ENCODE data around the gene PTPRN2.
"Not testable (repeated sequence)": the region's sequence is repeated elsewhere in the genome, so short reads cannot be mapped to it uniquely, and the experiment has no call there.

The PTPRN2 gene

GRCh38 chr7:157927313-157927925, 660.2 kb downstream of the PTPRN2 start:
- no peak for DNase-seq

- DNase-seq: no peak
These were observed 661.0 kb downstream of the PTPRN2 start for GRCh38 chr7:157926521-157927150.

- DNase-seq: no peak
These were observed 661.5 kb downstream of the PTPRN2 start for GRCh38 chr7:157926107-157926506.

- DNase-seq: no peak
These were observed 662.2 kb downstream of the PTPRN2 start for GRCh38 chr7:157925383-157925875.

- no peak for DNase-seq
These were observed 663.6 kb downstream of the PTPRN2 start for GRCh38 chr7:157923903-157924630.

- DNase-seq: no peak
These were observed 665.0 kb downstream of the PTPRN2 start for GRCh38 chr7:157922576-157922975.

- no peak for DNase-seq
These were observed 669.1 kb downstream of the PTPRN2 start for GRCh38 chr7:157918326-157919080.

- no peak for DNase-seq
These were observed 670.5 kb downstream of the PTPRN2 start for GRCh38 chr7:157916946-157917640.

GRCh38 chr7:157910446-157910845, 677.2 kb downstream of the PTPRN2 start:
- DNase-seq: no peak

- not testable (repeated sequence) for DNase-seq
These were observed 677.6 kb downstream of the PTPRN2 start for GRCh38 chr7:157910045-157910444.

GRCh38 chr7:157909370-157909769, 678.3 kb downstream of the PTPRN2 start:
- no peak for DNase-seq

- DNase-seq: no peak
These were observed 679.4 kb downstream of the PTPRN2 start for GRCh38 chr7:157908006-157908782.

- DNase-seq: no peak
These were observed 680.5 kb downstream of the PTPRN2 start for GRCh38 chr7:157907091-157907490.

GRCh38 chr7:157906583-157906982, 681.0 kb downstream of the PTPRN2 start:
- no peak for DNase-seq

GRCh38 chr7:157905651-157906461, 681.8 kb downstream of the PTPRN2 start:
- no peak for DNase-seq

- DNase-seq: no peak
These were observed 682.6 kb downstream of the PTPRN2 start for GRCh38 chr7:157904866-157905570.

- no peak for DNase-seq
These were observed 683.3 kb downstream of the PTPRN2 start for GRCh38 chr7:157904211-157904865.

GRCh38 chr7:157903710-157904109, 683.9 kb downstream of the PTPRN2 start:
- DNase-seq: no peak

GRCh38 chr7:157903296-157903695, 684.3 kb downstream of the PTPRN2 start:
- DNase-seq: no peak
